PFSK-1 (cell line): ENCODE measurements around the gene ETV2.

Source experiments
- FOXP2 ChIP-seq: optimal IDR thresholded peaks from 2 replicates; pipeline ENCODE3; 2011; ENCODE audit warnings: borderline replicate concordance, control low read depth, inconsistent platforms; ENCODE audit not compliant: insufficient read depth; ENCODE audit errors: extremely low read length, extremely low read depth
- POLR2AphosphoS5 ChIP-seq: IDR thresholded peaks from 2 replicates; pipeline ENCODE4 v1.6.1; 2012; ENCODE audit warnings: low read depth, mild to moderate bottlenecking, control low read depth, low read length, moderate library complexity
- REST ChIP-seq, 2 experiments: IDR thresholded peaks; 2 replicates each; pipeline versions ENCODE4 v1.6.1 to v1.8.0; 2011 to 2012; ENCODE audit warnings: low read depth in 2 of 2, low read length in 2 of 2, control low read depth in 1 of 2, inconsistent platforms in 1 of 2, mild to moderate bottlenecking in 1 of 2, moderate library complexity in 1 of 2; ENCODE audit not compliant: insufficient read depth in 1 of 2
- SIN3A ChIP-seq: IDR thresholded peaks from 2 replicates; pipeline ENCODE4 v1.6.1; 2012; ENCODE audit warnings: mild to moderate bottlenecking, low read length, moderate library complexity, borderline replicate concordance; ENCODE audit not compliant: insufficient read depth
- TAF1 ChIP-seq: IDR thresholded peaks from 2 replicates; pipeline ENCODE4 v1.6.1; 2012; ENCODE audit warnings: low read length, control low read depth, borderline replicate concordance; ENCODE audit not compliant: insufficient read depth

Gene ETV2

GRCh38 chr19:35644206-35644986 lies 2.9 kb downstream of the ETV2 start:
- TF ChIP-seq TAF1 (no peak), REST (IDR thresholded peaks at IDR 0.05; ENCODE audit: insufficient read depth in 1 of 2, low read depth in 2 of 2, low read length in 2 of 2) (peak in 1 of 2 experiments; percentile 79; a peak in 2 of 4 replicates)

- TF ChIP-seq REST (IDR thresholded peaks at IDR 0.05; ENCODE audit: insufficient read depth in 1 of 2, low read depth in 2 of 2, low read length in 2 of 2) (no peak), SIN3A (no peak), TAF1 (no peak), FOXP2 (no peak), POLR2AphosphoS5 (no peak; the same call in 1 of the 2 replicates)
These were observed 3.6 kb downstream of the ETV2 start for GRCh38 chr19:35644987-35645679.

GRCh38 chr19:35645680-35646511 lies 4.4 kb downstream of the ETV2 start:
- TF ChIP-seq SIN3A, result no peak
- TF ChIP-seq TAF1, result no peak

- TF ChIP-seq TAF1 (peak; percentile 92), SIN3A (0 out of 2 replicates have a peak, but pooled peaks have one; percentile 29), POLR2AphosphoS5 (peak; percentile 99), FOXP2 (no peak), REST (IDR thresholded peaks at IDR 0.05; ENCODE audit: insufficient read depth in 1 of 2, low read depth in 2 of 2, low read length in 2 of 2) (peak in 1 of 2 experiments; percentile 32; a peak in 1 of 4 replicates)
These were observed 6.7 kb downstream of the ETV2 start, which contains the start of gene COX6B1 for GRCh38 chr19:35648017-35648961. TSS of gene COX6B1 (plus strand) at chr19:35648323. CDS start at chr19:35651244, 2,921 bp downstream.
